Keratinocyte (primary cell): Measurements from ENCODE around the gene CERK. TPM values are rescaled to one million over a fixed set of nuclear protein-coding genes. Genes with fewer than 3 reads are reported as not detected.

Experiments used
- DNase-seq: peaks from one replicate; pipeline ENCODE4 v3.0.0-alpha.2; 2011; ENCODE audit warnings: low read depth, missing footprints, low spot score
- FAIRE-seq: peaks from 2 replicates; lab custom pipeline; 2011; peaks lifted over from hg19 to GRCh38; lab: Jason Lieb, UNC
- H2AFZ ChIP-seq: 2 replicates; pipeline ENCODE4 v1.6.0; 2012; ENCODE audit warnings: low read length, control low read depth, inconsistent platforms; ENCODE audit not compliant: control insufficient read depth
- H3K27ac ChIP-seq: 2 replicates; pipeline ENCODE4 v1.5.1; 2011; ENCODE audit warnings: low read length; ENCODE audit not compliant: control insufficient read depth, insufficient read depth
- H3K27me3 ChIP-seq: 3 replicates; pipeline ENCODE4 v1.6.0; 2011; ENCODE audit warnings: low read length; ENCODE audit not compliant: control insufficient read depth, insufficient read depth; ENCODE audit errors: extremely low read depth
- H3K36me3 ChIP-seq, 2 experiments: 2 replicates in 1 of 2; 3 replicates in 1 of 2; pipeline ENCODE4 v1.5.1; 2011; ENCODE audit warnings: low read length in 2 of 2, mild to moderate bottlenecking in 1 of 2; ENCODE audit not compliant: control insufficient read depth in 2 of 2, insufficient read depth in 2 of 2; ENCODE audit errors: extremely low read depth in 1 of 2
- H3K4me1 ChIP-seq: 3 replicates; pipeline ENCODE4 v1.5.1; 2011; ENCODE audit warnings: low read length; ENCODE audit not compliant: control insufficient read depth, insufficient read depth; ENCODE audit errors: extremely low read depth
- H3K4me2 ChIP-seq: 3 replicates; pipeline ENCODE4 v1.6.0; 2011; ENCODE audit warnings: low read depth, low read length; ENCODE audit not compliant: control insufficient read depth, insufficient read depth; ENCODE audit errors: extremely low read depth
- H3K4me3 ChIP-seq, 3 experiments: fragments of 200-600 bp in 1 of 3; sonication (generic) in 1 of 3; 2 replicates in 2 of 3; 3 replicates in 1 of 3; pipeline ENCODE4 v1.5.1; 2011 to 2016; ENCODE audit warnings: low read length in 3 of 3, mild to moderate bottlenecking in 3 of 3, control low read depth in 2 of 3, inconsistent platforms in 1 of 3, low read depth in 1 of 3, mixed read lengths in 1 of 3, mixed run types in 1 of 3, moderate library complexity in 1 of 3; ENCODE audit not compliant: control insufficient read depth in 2 of 3, insufficient read depth in 2 of 3; ENCODE audit errors: extremely low read depth in 1 of 3
- H3K79me2 ChIP-seq: 2 replicates; pipeline ENCODE4 v1.6.0; 2012; ENCODE audit warnings: low read length; ENCODE audit not compliant: control insufficient read depth, insufficient read depth
- H3K9ac ChIP-seq: 3 replicates; pipeline ENCODE4 v1.6.0; 2011; ENCODE audit warnings: low read length; ENCODE audit not compliant: control insufficient read depth, insufficient read depth; ENCODE audit errors: extremely low read depth
- H3K9me1 ChIP-seq: 3 replicates; pipeline ENCODE4 v1.6.0; 2011; ENCODE audit warnings: low read length; ENCODE audit not compliant: control insufficient read depth, insufficient read depth; ENCODE audit errors: extremely low read depth
- H3K9me3 ChIP-seq: 2 replicates; pipeline ENCODE4 v1.5.1; 2012; ENCODE audit warnings: low read depth, low read length; ENCODE audit not compliant: control insufficient read depth
- H4K20me1 ChIP-seq: 3 replicates; pipeline ENCODE4 v1.6.0; 2011; ENCODE audit warnings: low read length; ENCODE audit not compliant: control insufficient read depth, insufficient read depth; ENCODE audit errors: extremely low read depth
- EZH2 ChIP-seq: IDR thresholded peaks from one replicate; pipeline ENCODE4 v1.6.1; 2012; ENCODE audit warnings: inconsistent platforms, mild to moderate bottlenecking, low read length, moderate library complexity
- dilution Hi-C: fragments of 300-500 bp; cut with MboI; formaldehyde crosslinking; loops from one replicate; pipeline ENCODE4 v1.7.0; 2020; ENCODE audit warnings: low sequenced_read_pairs; ENCODE audit not compliant: extremely low pct_ligation_motif_present
- polyA plus RNA-seq, 5 experiments: library from polyadenylated mRNA; depleted of rRNA in 3 of 5; stranded (reverse) in 3 of 5; stranded (forward) in 1 of 5; unstranded in 1 of 5; fragments of >200 nt; gene quantifications; 1 replicate in 1 of 5; 2 replicates in 3 of 5; 3 replicates in 1 of 5; pipeline versions ENCODE4 v1.2.1 to v1.2.3, GENCODE V29; 2011 to 2012; ENCODE audit warnings: missing spikeins in 2 of 5, low read depth in 1 of 5, low replicate concordance in 1 of 5
- TF ChIP-seq, protein P1 (sequence below), 3 experiments: IDR thresholded peaks in 1 of 3; conservative IDR thresholded peaks in 1 of 3; optimal IDR thresholded peaks in 1 of 3; 2 replicates in 2 of 3; 3 replicates in 1 of 3; pipeline versions ENCODE3 to v1.5.1; 2011; ENCODE audit warnings: low read length in 3 of 3, mild to moderate bottlenecking in 3 of 3, moderate library complexity in 2 of 3, control low read depth in 1 of 3, inconsistent platforms in 1 of 3; ENCODE audit not compliant: insufficient read depth in 2 of 3; ENCODE audit errors: extremely low read depth in 1 of 3

Gene CERK
- polyA plus RNA-seq, 1 donor (not counting 4 experiments of a cell fraction or from before 2014, with no cell fraction given) = 11.9 TPM

- dilution Hi-C loops = no loop called here
- DNase-seq = no peak
- no peaks in the 10 kb centered on the region for H4K20me1 ChIP-seq
- H3K9me1 ChIP-seq = no peaks in the 10 kb centered on the region
- TF ChIP-seq, protein P1, sequence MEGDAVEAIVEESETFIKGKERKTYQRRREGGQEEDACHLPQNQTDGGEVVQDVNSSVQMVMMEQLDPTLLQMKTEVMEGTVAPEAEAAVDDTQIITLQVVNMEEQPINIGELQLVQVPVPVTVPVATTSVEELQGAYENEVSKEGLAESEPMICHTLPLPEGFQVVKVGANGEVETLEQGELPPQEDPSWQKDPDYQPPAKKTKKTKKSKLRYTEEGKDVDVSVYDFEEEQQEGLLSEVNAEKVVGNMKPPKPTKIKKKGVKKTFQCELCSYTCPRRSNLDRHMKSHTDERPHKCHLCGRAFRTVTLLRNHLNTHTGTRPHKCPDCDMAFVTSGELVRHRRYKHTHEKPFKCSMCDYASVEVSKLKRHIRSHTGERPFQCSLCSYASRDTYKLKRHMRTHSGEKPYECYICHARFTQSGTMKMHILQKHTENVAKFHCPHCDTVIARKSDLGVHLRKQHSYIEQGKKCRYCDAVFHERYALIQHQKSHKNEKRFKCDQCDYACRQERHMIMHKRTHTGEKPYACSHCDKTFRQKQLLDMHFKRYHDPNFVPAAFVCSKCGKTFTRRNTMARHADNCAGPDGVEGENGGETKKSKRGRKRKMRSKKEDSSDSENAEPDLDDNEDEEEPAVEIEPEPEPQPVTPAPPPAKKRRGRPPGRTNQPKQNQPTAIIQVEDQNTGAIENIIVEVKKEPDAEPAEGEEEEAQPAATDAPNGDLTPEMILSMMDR (optimal IDR thresholded peaks at IDR 0.05 in 1 of 3, IDR thresholded peaks at IDR 0.05 in 1 of 3, conservative IDR thresholded peaks at IDR 0.05 in 1 of 3; ENCODE audit: extremely low read depth in 1 of 3, insufficient read depth in 2 of 3, low read length in 3 of 3) = no peak
- TF ChIP-seq EZH2 = no peak
- H3K4me2 ChIP-seq = no peak overlapping the region
- no peak overlapping the region for H2AFZ ChIP-seq
- H3K27ac ChIP-seq = no peak overlapping the region
- H3K9me3 ChIP-seq = no peaks in the 10 kb centered on the region
- FAIRE-seq = no peak
- no peaks in the 10 kb centered on the region for H3K79me2 ChIP-seq
- peaks cover 0 to 11% of the 10 kb centered on the region in 2 experiments for H3K36me3 ChIP-seq
- no peaks in the 10 kb centered on the region for H3K4me1 ChIP-seq
- no peaks in the 10 kb centered on the region for H3K27me3 ChIP-seq
- H3K4me3 ChIP-seq = no peak overlapping the region
- H3K9ac ChIP-seq = no peak overlapping the region
Measured at GRCh38 chr22:46687460-46687859, 50.6 kb downstream of the CERK start.

DNA sequence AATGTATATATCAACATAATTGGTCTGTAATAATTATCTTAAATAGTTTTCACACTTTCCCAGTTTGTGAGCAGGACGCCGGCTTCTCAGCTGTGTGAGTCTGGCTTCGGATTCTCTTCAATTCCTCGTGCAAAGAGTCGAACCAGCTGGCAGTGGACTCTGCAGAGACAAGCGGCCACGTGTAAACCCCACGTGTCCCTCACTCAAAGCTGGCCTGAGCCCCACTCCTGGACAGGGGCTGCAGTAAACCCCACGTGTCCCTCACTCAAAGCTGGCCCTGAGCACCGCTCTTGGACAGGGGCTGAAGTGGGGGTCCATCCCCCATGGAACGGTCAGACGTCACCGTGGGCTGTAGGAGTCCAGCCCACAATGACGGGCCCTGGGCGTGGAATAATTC lies 51.0 kb downstream of the CERK start:
- no peaks in the 10 kb centered on the region for H3K9me1 ChIP-seq
- H3K4me3 ChIP-seq = no peak overlapping the region
- H2AFZ ChIP-seq = no peak overlapping the region
- DNase-seq (no peak), FAIRE-seq (no peak)
- dilution Hi-C loops = no loop called here
- no peaks in the 10 kb centered on the region for H3K9me3 ChIP-seq
- H4K20me1 ChIP-seq = no peaks in the 10 kb centered on the region
- H3K27ac ChIP-seq = no peak overlapping the region
- peaks cover 0 to 11% of the 10 kb centered on the region in 2 experiments for H3K36me3 ChIP-seq
- no peaks in the 10 kb centered on the region for H3K79me2 ChIP-seq
- no peaks in the 10 kb centered on the region for H3K27me3 ChIP-seq
- no peaks in the 10 kb centered on the region for H3K4me1 ChIP-seq
- H3K9ac ChIP-seq = no peak overlapping the region
- no peak overlapping the region for H3K4me2 ChIP-seq
- TF ChIP-seq, protein P1 (optimal IDR thresholded peaks at IDR 0.05 in 1 of 3, IDR thresholded peaks at IDR 0.05 in 1 of 3, conservative IDR thresholded peaks at IDR 0.05 in 1 of 3; ENCODE audit: extremely low read depth in 1 of 3, insufficient read depth in 2 of 3, low read length in 3 of 3) = no peak
- TF ChIP-seq EZH2 = no peak
